ENCODE results near the gene ZZZ3. TPM values are rescaled to one million over a fixed set of nuclear protein-coding genes. Genes with fewer than 3 reads are reported as not detected.

The ZZZ3 gene
- total RNA-seq, 4 donors from 2014 or later, result 49.6 to 73.5 (median 52.2) TPM

GRCh38 chr1:77671836-77672235 lies 10.6 kb downstream of the ZZZ3 start:
- WGBS, 2 donors, result 60 to 64% methylated on average over 5 of the region's 5 CpGs
- Histone ChIP-seq H3K36me3 (no peaks in the 10 kb centered on the region), H3K9me3 (no peaks in the 10 kb centered on the region), H3K4me3 (peak overlapping the region in 1 of 4 donors; percentile 12), H3K4me1 (peaks cover 0 to 65% (median 10%) of the 10 kb centered on the region in 4 donors), H3K27ac (peak overlapping the region in 2 of 4 donors; percentile 43 to 49), H3K27me3 (no peaks in the 10 kb centered on the region)
- TF ChIP-seq POLR2A (IDR thresholded peaks at IDR 0.05) (no peak), EP300 (IDR thresholded peaks at IDR 0.05) (no peak)
- TF ChIP-seq, protein P1, sequence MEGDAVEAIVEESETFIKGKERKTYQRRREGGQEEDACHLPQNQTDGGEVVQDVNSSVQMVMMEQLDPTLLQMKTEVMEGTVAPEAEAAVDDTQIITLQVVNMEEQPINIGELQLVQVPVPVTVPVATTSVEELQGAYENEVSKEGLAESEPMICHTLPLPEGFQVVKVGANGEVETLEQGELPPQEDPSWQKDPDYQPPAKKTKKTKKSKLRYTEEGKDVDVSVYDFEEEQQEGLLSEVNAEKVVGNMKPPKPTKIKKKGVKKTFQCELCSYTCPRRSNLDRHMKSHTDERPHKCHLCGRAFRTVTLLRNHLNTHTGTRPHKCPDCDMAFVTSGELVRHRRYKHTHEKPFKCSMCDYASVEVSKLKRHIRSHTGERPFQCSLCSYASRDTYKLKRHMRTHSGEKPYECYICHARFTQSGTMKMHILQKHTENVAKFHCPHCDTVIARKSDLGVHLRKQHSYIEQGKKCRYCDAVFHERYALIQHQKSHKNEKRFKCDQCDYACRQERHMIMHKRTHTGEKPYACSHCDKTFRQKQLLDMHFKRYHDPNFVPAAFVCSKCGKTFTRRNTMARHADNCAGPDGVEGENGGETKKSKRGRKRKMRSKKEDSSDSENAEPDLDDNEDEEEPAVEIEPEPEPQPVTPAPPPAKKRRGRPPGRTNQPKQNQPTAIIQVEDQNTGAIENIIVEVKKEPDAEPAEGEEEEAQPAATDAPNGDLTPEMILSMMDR (IDR thresholded peaks at IDR 0.05), result no peak
- no peak for DNase-seq (ENCODE audit: low spot score in 2 of 2)

- DNase-seq (ENCODE audit: low spot score in 2 of 2), result no peak
- H3K9me3 ChIP-seq, result no peaks in the 10 kb centered on the region
- H3K27ac ChIP-seq, result no peak overlapping the region
- H3K4me1 ChIP-seq, result peaks cover 0 to 70% (median 10%) of the 10 kb centered on the region in 4 donors
- H3K4me3 ChIP-seq, result no peak overlapping the region
- WGBS, 2 donors, result 89 to 91% methylated on average over 7 of the region's 7 CpGs
- H3K36me3 ChIP-seq, result no peaks in the 10 kb centered on the region
- TF ChIP-seq, protein P1 (IDR thresholded peaks at IDR 0.05), result no peak
- TF ChIP-seq EP300 (IDR thresholded peaks at IDR 0.05), result no peak
- TF ChIP-seq POLR2A (IDR thresholded peaks at IDR 0.05), result no peak
- H3K27me3 ChIP-seq, result no peaks in the 10 kb centered on the region
Measured at GRCh38 chr1:77670330-77670729, 12.1 kb downstream of the ZZZ3 start.

DNA sequence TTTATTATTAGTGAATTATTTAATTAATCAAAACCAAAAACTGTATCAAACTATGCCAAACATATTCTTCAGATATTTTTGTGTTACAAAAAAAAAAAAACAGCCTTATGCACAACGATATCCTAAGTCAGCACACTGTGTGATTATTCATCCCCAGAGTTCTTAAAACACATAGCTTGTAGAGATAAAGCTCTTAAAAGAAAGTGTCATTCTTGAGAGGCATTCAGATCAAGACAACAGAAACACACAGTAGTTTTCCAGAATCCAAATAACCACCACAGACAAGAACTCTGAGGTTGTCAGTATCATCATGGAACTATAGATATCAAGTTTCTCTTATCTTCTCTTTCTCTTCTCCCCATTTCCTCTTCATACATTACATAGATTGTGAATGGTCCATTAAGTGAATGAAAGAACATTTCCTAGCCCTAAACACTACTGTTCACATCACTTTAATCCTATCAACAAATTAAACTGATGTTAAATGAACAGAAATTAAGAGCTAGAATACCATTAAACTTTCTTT lies 13.5 kb downstream of the ZZZ3 start:
- DNase-seq (ENCODE audit: low spot score in 2 of 2), result no peak
- Histone ChIP-seq H3K9me3 (no peaks in the 10 kb centered on the region), H3K4me1 (peaks cover 3 to 63% (median 10%) of the 10 kb centered on the region in 4 donors), H3K27me3 (no peaks in the 10 kb centered on the region), H3K27ac (no peak overlapping the region), H3K4me3 (no peak overlapping the region), H3K36me3 (no peaks in the 10 kb centered on the region)
- TF ChIP-seq EP300 (IDR thresholded peaks at IDR 0.05) (no peak), POLR2A (IDR thresholded peaks at IDR 0.05) (no peak)
- TF ChIP-seq, protein P1 (IDR thresholded peaks at IDR 0.05), result no peak
- 25 to 28% methylated on average over 1 of the region's 1 CpG for WGBS, 2 donors

- WGBS, 2 donors, result 82 to 83% methylated on average over 3 of the region's 3 CpGs
- Histone ChIP-seq H3K36me3 (peaks cover 0 to 3% (median 0%) of the 10 kb centered on the region in 3 donors), H3K27ac (no peak overlapping the region), H3K9me3 (no peaks in the 10 kb centered on the region), H3K27me3 (no peaks in the 10 kb centered on the region), H3K4me3 (no peak overlapping the region), H3K4me1 (peaks cover 0 to 24% (median 1%) of the 10 kb centered on the region in 4 donors)
- TF ChIP-seq EP300 (IDR thresholded peaks at IDR 0.05), result no peak
- no peak for DNase-seq (ENCODE audit: low spot score in 2 of 2)
Measured at GRCh38 chr1:77664939-77665516, 17.4 kb downstream of the ZZZ3 start.

DNA sequence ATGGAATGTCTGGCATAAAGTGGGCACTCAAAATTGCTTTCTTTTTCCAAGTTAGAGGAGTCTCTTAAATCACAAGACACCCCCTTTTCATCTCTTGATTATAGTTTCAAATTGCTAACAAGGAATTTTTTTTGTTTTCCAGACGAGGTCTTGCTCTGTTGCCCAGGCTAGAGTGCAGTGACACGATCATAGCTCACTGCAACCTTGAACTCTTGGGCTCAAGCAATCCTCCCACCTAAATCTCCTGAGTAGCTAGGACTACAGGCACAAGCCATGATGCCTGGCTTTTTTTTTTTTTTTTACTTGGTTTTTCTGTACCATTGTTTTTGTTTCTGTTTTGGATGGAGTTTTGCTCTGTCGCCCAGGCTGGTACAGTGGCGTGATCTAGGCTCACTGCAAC lies 20.8 kb downstream of the ZZZ3 start:
- no peak for DNase-seq (ENCODE audit: low spot score in 2 of 2)
- no peaks in the 10 kb centered on the region for H3K9me3 ChIP-seq
- H3K4me3 ChIP-seq, result no peak overlapping the region
- peaks cover 0 to 3% (median 0%) of the 10 kb centered on the region in 3 donors for H3K36me3 ChIP-seq
- H3K27ac ChIP-seq, result no peak overlapping the region
- TF ChIP-seq, protein P1 (IDR thresholded peaks at IDR 0.05), result no peak
- TF ChIP-seq EP300 (IDR thresholded peaks at IDR 0.05) (no peak), POLR2A (IDR thresholded peaks at IDR 0.05) (no peak)
- peaks cover 0 to 18% (median 1%) of the 10 kb centered on the region in 4 donors for H3K4me1 ChIP-seq
- H3K27me3 ChIP-seq, result no peaks in the 10 kb centered on the region
- WGBS, 2 donors, result 80 to 82% methylated on average over 4 of the region's 4 CpGs

All from tibial nerve (tissue), 4 donors.